Gastrocnemius medialis (tissue), 4 donors: ENCODE data around the gene TIAM2.

ENCODE experiments used
- CTCF ChIP-seq, 5 experiments: fragments of 450-650 bp in 3 of 5; fragments of 200-600 bp in 2 of 5; sonication (generic) in 2 of 5; IDR thresholded peaks in 4 of 5; conservative IDR thresholded peaks in 1 of 5; 1 replicate in 4 of 5; 2 replicates in 1 of 5; pipeline ENCODE4 v1.5.1; 2016 to 2019; ENCODE audit warnings: antibody characterized with exemption in 5 of 5, mild to moderate bottlenecking in 3 of 5, moderate library complexity in 3 of 5
- POLR2A ChIP-seq, 2 donors: fragments of 450-650 bp; IDR thresholded peaks; one replicate each; pipeline ENCODE4 v1.6.1; 2017; ENCODE audit warnings: antibody characterized with exemption in 2 of 2, mild to moderate bottlenecking in 2 of 2, moderate library complexity in 2 of 2

DNA sequence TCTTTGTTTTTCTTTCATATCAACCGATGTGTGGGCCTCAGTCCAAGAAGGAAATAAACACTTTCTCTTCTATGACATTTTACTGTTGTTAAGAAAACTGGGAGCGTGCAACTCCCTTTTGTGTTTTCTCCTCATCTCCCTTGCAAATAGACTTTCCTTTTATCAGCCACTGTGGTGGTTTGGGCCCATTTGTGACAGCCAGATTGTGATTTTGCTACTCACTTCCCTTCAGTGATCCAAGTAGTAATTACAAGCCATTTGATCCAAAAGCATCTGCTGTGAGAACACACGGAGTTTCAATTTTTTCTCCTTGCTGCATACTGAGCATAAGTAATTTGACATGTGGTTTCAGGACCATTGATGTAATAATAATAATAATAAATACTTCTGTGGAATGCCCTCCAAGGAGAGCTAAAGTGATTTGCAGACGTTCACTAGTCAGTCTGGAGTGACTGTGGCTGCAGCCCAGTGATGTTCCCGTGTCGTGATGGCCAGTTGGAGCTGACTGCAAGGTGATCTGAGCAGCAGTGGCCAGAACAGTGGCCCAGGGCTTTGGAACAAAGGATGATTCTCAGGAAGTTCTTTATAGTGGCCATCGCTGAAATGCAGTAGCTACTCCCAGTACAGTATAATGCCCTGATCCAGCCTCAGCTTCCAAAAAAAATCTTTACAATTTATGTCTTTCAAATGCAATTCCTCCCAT lies 176.8 kb downstream of the TIAM2 start:
- TF ChIP-seq CTCF (IDR thresholded peaks at IDR 0.05 in 4 of 5, conservative IDR thresholded peaks at IDR 0.05 in 1 of 5) (no peak), POLR2A (IDR thresholded peaks at IDR 0.05) (no peak)
